Endothelial cell of umbilical vein (primary cell): ENCODE data around the gene GLUD1. TPM values are rescaled to one million over a fixed set of nuclear protein-coding genes. Genes with fewer than 3 reads are reported as not detected.

Source experiments
- BruUV-seq: library from RNA; stranded (reverse); fragments of 400-500 nt; replicated peaks from 2 replicates; lab custom pipeline; 2021; lab: Mats Ljungman, UMichigan
- CTCF ChIA-PET: fragments of 300-600, 350-600 bp; sonication (Branson Sonifier 250); formaldehyde crosslinking; loops from one replicate; lab custom pipeline; 2021; ENCODE audit warnings: antibody characterized with exemption, inconsistent platforms; lab: Charles Lee
- POLR2A ChIA-PET: fragments of 300-600, 350-600 bp; sonication (Branson Sonifier 250); formaldehyde crosslinking; loops from one replicate; lab custom pipeline; 2021; ENCODE audit warnings: antibody characterized with exemption, inconsistent platforms; lab: Charles Lee
- DNase-seq: peaks from one replicate; pipeline ENCODE4 v3.0.0-alpha.2; 2011; ENCODE audit warnings: low read depth, low spot score
- FAIRE-seq: peaks from 2 replicates; lab custom pipeline; 2011; peaks lifted over from hg19 to GRCh38; lab: Jason Lieb, UNC
- H2AFZ ChIP-seq: 2 replicates; pipeline ENCODE4 v1.6.0; 2012; ENCODE audit warnings: low read depth, low read length, control low read depth, inconsistent platforms
- H3K27ac ChIP-seq: 2 replicates; pipeline ENCODE4 v1.5.1; 2011; ENCODE audit warnings: low read depth, mild to moderate bottlenecking, control low read depth, low read length, moderate library complexity; ENCODE audit not compliant: insufficient read depth
- H3K27me3 ChIP-seq, 2 experiments: 2 replicates each; pipeline versions ENCODE4 v1.6.0 to v1.6.1; 2011; ENCODE audit warnings: low read length in 2 of 2, mixed read lengths in 1 of 2; ENCODE audit not compliant: control insufficient read depth in 2 of 2, insufficient read depth in 2 of 2
- H3K36me3 ChIP-seq, 2 experiments: 2 replicates in 1 of 2; 3 replicates in 1 of 2; pipeline ENCODE4 v1.5.1; 2011; ENCODE audit warnings: low read length in 2 of 2, mild to moderate bottlenecking in 1 of 2, moderate library complexity in 1 of 2; ENCODE audit not compliant: control insufficient read depth in 2 of 2, insufficient read depth in 2 of 2; ENCODE audit errors: extremely low read depth in 1 of 2
- H3K4me1 ChIP-seq: 3 replicates; pipeline ENCODE4 v1.5.1; 2011; ENCODE audit warnings: mild to moderate bottlenecking, low read length; ENCODE audit not compliant: control insufficient read depth, insufficient read depth; ENCODE audit errors: extremely low read depth
- H3K4me2 ChIP-seq: 2 replicates; pipeline ENCODE4 v1.6.1; 2011; ENCODE audit warnings: low read length, control low read depth, mixed read lengths; ENCODE audit not compliant: insufficient read depth
- H3K4me3 ChIP-seq, 3 experiments: fragments of 200-600 bp in 1 of 3; sonication (generic), shearing (Covaris generic) in 1 of 3; replicated peaks in 1 of 3; 2 replicates each; pipeline ENCODE4 v1.5.1; 2011 to 2016; ENCODE audit warnings: control low read depth in 3 of 3, low read length in 3 of 3, mild to moderate bottlenecking in 2 of 3, inconsistent platforms in 1 of 3, low read depth in 1 of 3, moderate library complexity in 1 of 3; ENCODE audit not compliant: insufficient read depth in 1 of 3
- H3K79me2 ChIP-seq: 2 replicates; pipeline ENCODE4 v1.6.0; 2012; ENCODE audit warnings: low read length, inconsistent platforms; ENCODE audit not compliant: control insufficient read depth, insufficient read depth
- H3K9ac ChIP-seq: replicated peaks from 2 replicates; pipeline ENCODE3; 2011; ENCODE audit warnings: low read length, control low read depth; ENCODE audit not compliant: insufficient read depth; ENCODE audit errors: extremely low read depth
- H3K9me1 ChIP-seq: replicated peaks from 3 replicates; pipeline ENCODE4 v1.6.0; 2011; ENCODE audit warnings: mild to moderate bottlenecking, low read length; ENCODE audit not compliant: control insufficient read depth, insufficient read depth; ENCODE audit errors: extremely low read depth
- H3K9me3 ChIP-seq: replicated peaks from 2 replicates; pipeline ENCODE4 v1.5.1; 2012; ENCODE audit warnings: low read length, inconsistent platforms; ENCODE audit not compliant: control insufficient read depth, insufficient read depth
- H4K20me1 ChIP-seq: replicated peaks from 2 replicates; pipeline ENCODE3; 2011; ENCODE audit warnings: mild to moderate bottlenecking, low read length; ENCODE audit not compliant: control insufficient read depth, insufficient read depth; ENCODE audit errors: extremely low read depth
- CTCF ChIP-seq, 2 donors: IDR thresholded peaks; 1 replicate in 1 of 2; 2 replicates in 1 of 2; pipeline ENCODE4 v1.5.1; 2011; ENCODE audit warnings: low read length in 2 of 2, mild to moderate bottlenecking in 2 of 2, moderate library complexity in 2 of 2, control low read depth in 1 of 2, inconsistent platforms in 1 of 2, low read depth in 1 of 2; ENCODE audit not compliant: insufficient read depth in 1 of 2; ENCODE audit errors: extremely low read depth in 1 of 2
- EZH2 ChIP-seq: IDR thresholded peaks from 2 replicates; pipeline ENCODE4 v1.6.1; 2012; ENCODE audit warnings: borderline replicate concordance, low read depth, mild to moderate bottlenecking, moderate library complexity, low read length, inconsistent platforms; ENCODE audit not compliant: severe bottlenecking
- FOS ChIP-seq: IDR thresholded peaks from 2 replicates; pipeline ENCODE4 v1.6.1; 2011; ENCODE audit warnings: mild to moderate bottlenecking, low read length, moderate library complexity, borderline replicate concordance; ENCODE audit not compliant: insufficient read depth
- GATA2 ChIP-seq: IDR thresholded peaks from 2 replicates; pipeline ENCODE4 v1.7.0; 2011; ENCODE audit warnings: low read depth, mild to moderate bottlenecking, moderate library complexity, mixed read lengths, low read length; ENCODE audit not compliant: insufficient read length, insufficient read depth
- JUN ChIP-seq: IDR thresholded peaks from 2 replicates; pipeline ENCODE4 v1.6.1; 2011; ENCODE audit warnings: borderline replicate concordance, low read depth; ENCODE audit not compliant: insufficient read length, insufficient read depth
- MAX ChIP-seq: IDR thresholded peaks from 2 replicates; pipeline ENCODE4 v1.6.1; 2011; ENCODE audit not compliant: insufficient read depth, insufficient read length
- MYC ChIP-seq: IDR thresholded peaks from one replicate; pipeline ENCODE4 v1.6.1; 2011; ENCODE audit warnings: mild to moderate bottlenecking, low read depth, low read length
- dilution Hi-C: fragments of 300-500 bp; cut with MboI; formaldehyde crosslinking; loops from one replicate; pipeline ENCODE4 v1.15.0; 2019; ENCODE audit warnings: low sequenced_read_pairs; ENCODE audit not compliant: extremely low pct_ligation_motif_present
- intact Hi-C: fragments of 100-400 bp; cut with micrococcal nuclease; formaldehyde crosslinking; loops from one replicate; pipeline ENCODE4 v1.10.0; 2022
- polyA plus RNA-seq, 4 experiments: library from polyadenylated mRNA; depleted of rRNA in 3 of 4; stranded (reverse) in 3 of 4; unstranded in 1 of 4; fragments of >200 nt; gene quantifications; 2 replicates each; pipeline versions ENCODE4 v1.2.1 to v1.2.3, GENCODE V29; 2011 to 2012; ENCODE audit warnings: missing spikeins in 1 of 4
- total RNA-seq: library from RNA; stranded (reverse); gene quantifications from 2 replicates; pipeline ENCODE4 v1.2.3, GENCODE V29; 2021

The GLUD1 gene
- total and polyA plus RNA-seq, 2 donors (not counting 3 experiments of a cell fraction or from before 2014, with no cell fraction given), result 41.9 to 94.7 TPM

GRCh38 chr10:87059401-87059800 is 35.2 kb downstream of the GLUD1 start:
- peaks cover 9% of the 10 kb centered on the region for H3K4me1 ChIP-seq
- H3K9me1 ChIP-seq, result no peaks in the 10 kb centered on the region
- H3K9me3 ChIP-seq, result no peaks in the 10 kb centered on the region
- TF ChIP-seq EZH2, result no peak
- TF ChIP-seq MYC, result no peak
- no peak for TF ChIP-seq JUN
- TF ChIP-seq CTCF (IDR thresholded peaks at IDR 0.05; ENCODE audit: extremely low read depth in 1 of 2, insufficient read depth in 1 of 2, low read depth in 1 of 2, low read length in 2 of 2), result no peak
- TF ChIP-seq MAX, result no peak
- CTCF ChIA-PET, result no interaction called here
- intact Hi-C loops, result no loop called here
- POLR2A ChIA-PET, result no interaction called here
- peaks cover 4 to 10% of the 10 kb centered on the region in 2 experiments for H3K36me3 ChIP-seq
- FAIRE-seq (no peak), DNase-seq (no peak)
- no peak overlapping the region for H3K4me2 ChIP-seq
- no peaks in the 10 kb centered on the region for H3K79me2 ChIP-seq
- H3K27me3 ChIP-seq, result no peaks in the 10 kb centered on the region
- no peak overlapping the region for H2AFZ ChIP-seq
- H3K9ac ChIP-seq, result no peak overlapping the region
- H4K20me1 ChIP-seq, result no peaks in the 10 kb centered on the region
- dilution Hi-C loops, result no loop called here
- no TSS peak for BruUV-seq
- H3K27ac ChIP-seq, result no peak overlapping the region
- no peak overlapping the region for H3K4me3 ChIP-seq

- H3K79me2 ChIP-seq, result no peaks in the 10 kb centered on the region
- peak; percentile 53 for DNase-seq
- BruUV-seq, result no TSS peak
Observed at GRCh38 chr10:87058171-87058570, 36.5 kb downstream of the GLUD1 start.

More at GRCh38 chr10:87058171-87058570, 36.5 kb downstream of the GLUD1 start:
- no peaks in the 10 kb centered on the region for H3K27me3 ChIP-seq
- dilution Hi-C loops, result no loop called here
- ChIA-PET CTCF (no interaction called here), POLR2A (no interaction called here)
- no peak overlapping the region for H3K27ac ChIP-seq
- no peaks in the 10 kb centered on the region for H4K20me1 ChIP-seq
- no peak overlapping the region for H2AFZ ChIP-seq
- no peaks in the 10 kb centered on the region for H3K9me1 ChIP-seq
- H3K36me3 ChIP-seq, result peaks cover 6 to 16% of the 10 kb centered on the region in 2 experiments
- H3K4me3 ChIP-seq, result no peak overlapping the region
- no peaks in the 10 kb centered on the region for H3K9me3 ChIP-seq
- no peak overlapping the region for H3K9ac ChIP-seq
- H3K4me2 ChIP-seq, result no peak overlapping the region
- no peak for FAIRE-seq
- peaks cover 10% of the 10 kb centered on the region for H3K4me1 ChIP-seq
- intact Hi-C loops, result no loop called here
- TF ChIP-seq GATA2, result no peak
- TF ChIP-seq EZH2, result no peak
- TF ChIP-seq FOS, result no peak
